GM12878 (cell line): ENCODE measurements around the gene TRUB2. TPM values are rescaled to one million over a fixed set of nuclear protein-coding genes. Genes with fewer than 3 reads are reported as not detected.
A peak's percentile ranks its signal among the peaks of the same experiment; 100 is the strongest.

Experiments
- ATAC-seq: fragments of 200-7000 bp; cut with Tn5 transposase; 3 replicates; pipeline ENCODE4 v1.9.1; 2020; ENCODE audit warnings: mild to moderate bottlenecking, moderate library complexity
- BruUV-seq: library from RNA; stranded (reverse); fragments of 400-500 nt; replicated peaks from 2 replicates; lab custom pipeline; 2021; lab: Mats Ljungman, UMichigan
- CTCF ChIA-PET: fragments of 300-600 bp; sonication (Branson Sonifier 250); formaldehyde crosslinking; extraction: SDS; loops from one replicate; lab custom pipeline; 2021; ENCODE audit warnings: inconsistent platforms; lab: Yijun Ruan, JAX
- POLR2A ChIA-PET: fragments of 350-600 bp; formaldehyde crosslinking; extraction: SDS; loops from one replicate; lab custom pipeline; 2021; ENCODE audit warnings: inconsistent platforms; lab: Charles Lee
- RAD21 ChIA-PET: fragments of 300-600 bp; sonication (Branson Sonifier 250); formaldehyde crosslinking; loops from one replicate; lab custom pipeline; 2023; ENCODE audit warnings: antibody characterized with exemption; ENCODE audit not compliant: unreplicated experiment; lab: Charles Lee
- SMC1A ChIA-PET: fragments of 300-600 bp; sonication (Branson Sonifier 250); formaldehyde crosslinking; loops from one replicate; lab custom pipeline; 2023; ENCODE audit not compliant: unreplicated experiment, uncharacterized antibody; lab: Charles Lee
- DNase-seq: peaks from one replicate; pipeline ENCODE4 v3.0.0-alpha.2; 2011; ENCODE audit warnings: low read depth, low spot score
- FAIRE-seq: peaks from 3 replicates; lab custom pipeline; 2011; peaks lifted over from hg19 to GRCh38; lab: Jason Lieb, UNC
- H2AFZ ChIP-seq: 2 replicates; pipeline ENCODE4 v1.6.0; 2011; ENCODE audit warnings: low read depth, low read length, control low read depth; ENCODE audit not compliant: control insufficient read depth
- H3K27ac ChIP-seq: 2 replicates; pipeline ENCODE4 v1.5.1; 2011; ENCODE audit warnings: control low read depth; ENCODE audit not compliant: control insufficient read depth, insufficient read depth
- H3K27me3 ChIP-seq, 2 experiments: replicated peaks in 1 of 2; 2 replicates each; pipeline versions ENCODE4 v1.6.0 to v1.6.1; 2011; ENCODE audit warnings: low read length in 1 of 2; ENCODE audit not compliant: control insufficient read depth in 2 of 2, insufficient read depth in 2 of 2
- H3K36me3 ChIP-seq, 2 experiments: 2 replicates each; pipeline ENCODE4 v1.5.1; 2011; ENCODE audit warnings: low read length in 1 of 2; ENCODE audit not compliant: control insufficient read depth in 2 of 2, insufficient read depth in 2 of 2
- H3K4me1 ChIP-seq: 2 replicates; pipeline ENCODE4 v1.6.1; 2011; ENCODE audit warnings: mild to moderate bottlenecking, low read length, moderate library complexity, mixed read lengths; ENCODE audit not compliant: control insufficient read depth, insufficient read depth
- H3K4me2 ChIP-seq: 2 replicates; pipeline ENCODE4 v1.6.0; 2011; ENCODE audit warnings: control low read depth; ENCODE audit not compliant: control insufficient read depth, insufficient read depth
- H3K4me3 ChIP-seq: fragments of 200-600 bp; sonication (generic); 2 replicates; pipeline ENCODE4 v1.5.1; 2016
- H3K79me2 ChIP-seq: 2 replicates; pipeline ENCODE4 v1.6.0; 2011; ENCODE audit warnings: low read length; ENCODE audit not compliant: control insufficient read depth, insufficient read depth
- H3K9ac ChIP-seq: 2 replicates; pipeline ENCODE4 v1.8.0; 2011; ENCODE audit warnings: low read length, control low read depth, mixed read lengths; ENCODE audit not compliant: control insufficient read depth, insufficient read depth
- H3K9me3 ChIP-seq: replicated peaks from 3 replicates; pipeline ENCODE4 v1.5.1; 2011; ENCODE audit warnings: mild to moderate bottlenecking, low read length; ENCODE audit not compliant: control insufficient read depth, insufficient read depth
- H4K20me1 ChIP-seq: 2 replicates; pipeline ENCODE4 v1.6.0; 2011; ENCODE audit not compliant: control insufficient read depth, insufficient read depth
- DPF2 ChIP-seq: fragments of 450-650 bp; IDR thresholded peaks from 2 replicates; pipeline ENCODE4 v1.6.1; 2017; ENCODE audit warnings: mild to moderate bottlenecking
- GATAD2B ChIP-seq: fragments of 450-650 bp; conservative IDR thresholded peaks from 2 replicates; pipeline ENCODE4 v1.6.1; 2017; ENCODE audit warnings: low read depth, mild to moderate bottlenecking, moderate library complexity
- JUND ChIP-seq: IDR thresholded peaks from 2 replicates; pipeline ENCODE4 v1.6.1; 2012; ENCODE audit warnings: low read depth, mild to moderate bottlenecking, low read length, improper control_type of control experiment, moderate library complexity
- KAT2A ChIP-seq: conservative IDR thresholded peaks from 2 replicates; pipeline ENCODE4 v1.6.1; 2011; ENCODE audit warnings: low read depth, low read length; ENCODE audit not compliant: control insufficient read depth
- MTA3 ChIP-seq: IDR thresholded peaks from 2 replicates; pipeline ENCODE4 v1.6.1; 2012; ENCODE audit warnings: low read length, inconsistent platforms, borderline replicate concordance
- NFYB ChIP-seq: IDR thresholded peaks from 2 replicates; pipeline ENCODE4 v1.6.1; 2011; ENCODE audit warnings: low read depth, mild to moderate bottlenecking, low read length, improper control_type of control experiment, moderate library complexity; ENCODE audit not compliant: insufficient read depth
- NR2C1 ChIP-seq: fragments of 450-650 bp; IDR thresholded peaks from 2 replicates; pipeline ENCODE4 v1.6.1; 2017; ENCODE audit warnings: antibody characterized with exemption, mild to moderate bottlenecking, moderate library complexity
- NRF1 ChIP-seq: conservative IDR thresholded peaks from 2 replicates; pipeline ENCODE4 v1.6.1; 2011; ENCODE audit warnings: mild to moderate bottlenecking, low read depth, low read length, improper control_type of control experiment
- POLR2AphosphoS5 ChIP-seq: IDR thresholded peaks from 2 replicates; pipeline ENCODE4 v1.6.1; 2011; ENCODE audit warnings: mild to moderate bottlenecking, low read length, inconsistent platforms
- SMAD1 ChIP-seq: fragments of 450-650 bp; IDR thresholded peaks from 2 replicates; pipeline ENCODE4 v1.6.1; 2018; ENCODE audit warnings: mild to moderate bottlenecking, low read depth; ENCODE audit not compliant: partially characterized antibody
- YY1 ChIP-seq: IDR thresholded peaks from 2 replicates; pipeline ENCODE4 v1.6.1; 2011; ENCODE audit warnings: low read depth, mild to moderate bottlenecking, low read length
- WGBS: methylation state at CpG from one replicate; pipeline ENCODE4 v1.1.6; 2016; ENCODE audit warnings: low lambda C conversion rate; ENCODE audit not compliant: insufficient replicate concordance, insufficient coverage; ENCODE audit errors: missing lambda C conversion rate; 5-methylcytosine and 5-hydroxymethylcytosine counted together
- in situ Hi-C: fragments of 300-500 bp; cut with MboI; formaldehyde crosslinking; loops from 9 replicates; pipeline ENCODE4 v1.14.3; 2018; ENCODE audit warnings: mixed read lengths
- intact Hi-C: fragments of 100-400 bp; cut with micrococcal nuclease; formaldehyde crosslinking; loops from one replicate; pipeline ENCODE4 v1.14.2; 2022; ENCODE audit not compliant: unreplicated experiment
- polyA plus RNA-seq, 11 experiments: library from polyadenylated mRNA; depleted of rRNA in 4 of 11; unstranded in 6 of 11; stranded (reverse) in 5 of 11; fragments of >200 nt; fragmentation: Nextera tagmentation in 4 of 11; fragmentation: Illumina TruSeq in 1 of 11; extraction: Ambion mirVana in 4 of 11; extraction: Trizol in 1 of 11; gene quantifications; 1 replicate in 1 of 11; 2 replicates in 10 of 11; pipeline versions ENCODE4 v1.2.1 to v1.2.3, GENCODE V29; 2011 to 2016; ENCODE audit warnings: inconsistent platforms in 2 of 11, missing spikeins in 2 of 11, low read depth in 1 of 11
- total RNA-seq, 4 experiments: library from RNA; depleted of rRNA in 3 of 4; stranded (reverse); fragments of >200 nt in 3 of 4; fragmentation: Illumina TruSeq in 1 of 4; extraction: Trizol in 1 of 4; gene quantifications; 2 replicates each; pipeline versions ENCODE4 v1.2.1 to v1.2.3, GENCODE V29; 2013 to 2021
- TF ChIP-seq, protein P1 (sequence below): fragments of 450-650 bp; IDR thresholded peaks from 2 replicates; pipeline ENCODE4 v1.6.1; 2018; ENCODE audit warnings: borderline replicate concordance, mild to moderate bottlenecking; ENCODE audit not compliant: partially characterized antibody
- TF ChIP-seq, protein P2 (sequence below): fragments of 450-650 bp; formaldehyde crosslinking; IDR thresholded peaks from 2 replicates; pipeline ENCODE4 v1.4.0; 2020; ENCODE audit warnings: mild to moderate bottlenecking, moderate library complexity

TRUB2 gene
- total and polyA plus RNA-seq, 10 of the 15 experiments (the other 5 are each of a cell fraction or from before 2014, with no cell fraction given), result 2.8 to 70.5 (median 37.2) TPM

DNA sequence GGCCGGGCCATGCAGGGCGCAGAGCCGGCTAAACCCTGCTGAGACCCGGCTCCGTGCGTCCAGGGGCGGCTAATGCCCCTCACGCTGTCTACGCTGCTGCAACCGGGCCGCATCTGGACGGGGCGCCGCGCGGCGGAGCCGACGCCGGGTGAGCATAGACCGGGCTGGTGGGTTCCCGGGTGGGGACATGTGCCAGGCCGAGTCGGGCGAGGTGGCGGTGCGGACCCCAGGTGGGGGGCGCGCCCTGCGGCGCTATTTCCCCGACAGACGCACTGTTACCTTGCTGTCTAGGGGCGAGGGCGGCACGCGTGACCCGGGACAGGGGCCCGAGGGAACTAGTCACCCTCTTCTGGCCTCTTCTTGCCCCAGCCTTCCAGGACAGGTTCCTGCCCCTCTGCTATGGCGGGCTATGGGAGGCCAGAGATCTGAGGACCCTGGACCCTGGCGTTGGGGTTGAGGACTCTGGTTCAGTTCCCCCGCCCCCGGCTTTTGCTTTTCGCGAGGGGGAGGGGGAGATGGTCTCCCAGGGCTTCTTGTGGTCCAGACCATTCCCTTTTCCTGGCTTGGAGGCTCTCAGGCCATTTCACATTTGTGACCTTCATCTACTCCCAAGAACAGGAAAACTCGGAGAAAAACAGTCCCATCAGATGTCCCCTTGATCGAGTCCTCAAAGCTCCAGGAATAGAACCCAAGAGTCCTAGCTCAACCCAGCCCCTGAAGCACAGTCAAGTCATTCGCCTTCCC lies 18.6 kb upstream of the TRUB2 start (continued):
- TF ChIP-seq, protein P1, sequence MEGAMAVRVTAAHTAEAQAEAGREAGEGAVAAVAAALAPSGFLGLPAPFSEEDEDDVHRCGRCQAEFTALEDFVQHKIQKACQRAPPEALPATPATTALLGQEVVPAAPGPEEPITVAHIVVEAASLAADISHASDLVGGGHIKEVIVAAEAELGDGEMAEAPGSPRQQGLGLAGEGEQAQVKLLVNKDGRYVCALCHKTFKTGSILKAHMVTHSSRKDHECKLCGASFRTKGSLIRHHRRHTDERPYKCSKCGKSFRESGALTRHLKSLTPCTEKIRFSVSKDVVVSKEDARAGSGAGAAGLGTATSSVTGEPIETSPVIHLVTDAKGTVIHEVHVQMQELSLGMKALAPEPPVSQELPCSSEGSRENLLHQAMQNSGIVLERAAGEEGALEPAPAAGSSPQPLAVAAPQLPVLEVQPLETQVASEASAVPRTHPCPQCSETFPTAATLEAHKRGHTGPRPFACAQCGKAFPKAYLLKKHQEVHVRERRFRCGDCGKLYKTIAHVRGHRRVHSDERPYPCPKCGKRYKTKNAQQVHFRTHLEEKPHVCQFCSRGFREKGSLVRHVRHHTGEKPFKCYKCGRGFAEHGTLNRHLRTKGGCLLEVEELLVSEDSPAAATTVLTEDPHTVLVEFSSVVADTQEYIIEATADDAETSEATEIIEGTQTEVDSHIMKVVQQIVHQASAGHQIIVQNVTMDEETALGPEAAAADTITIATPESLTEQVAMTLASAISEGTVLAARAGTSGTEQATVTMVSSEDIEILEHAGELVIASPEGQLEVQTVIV, result no peak

DNA sequence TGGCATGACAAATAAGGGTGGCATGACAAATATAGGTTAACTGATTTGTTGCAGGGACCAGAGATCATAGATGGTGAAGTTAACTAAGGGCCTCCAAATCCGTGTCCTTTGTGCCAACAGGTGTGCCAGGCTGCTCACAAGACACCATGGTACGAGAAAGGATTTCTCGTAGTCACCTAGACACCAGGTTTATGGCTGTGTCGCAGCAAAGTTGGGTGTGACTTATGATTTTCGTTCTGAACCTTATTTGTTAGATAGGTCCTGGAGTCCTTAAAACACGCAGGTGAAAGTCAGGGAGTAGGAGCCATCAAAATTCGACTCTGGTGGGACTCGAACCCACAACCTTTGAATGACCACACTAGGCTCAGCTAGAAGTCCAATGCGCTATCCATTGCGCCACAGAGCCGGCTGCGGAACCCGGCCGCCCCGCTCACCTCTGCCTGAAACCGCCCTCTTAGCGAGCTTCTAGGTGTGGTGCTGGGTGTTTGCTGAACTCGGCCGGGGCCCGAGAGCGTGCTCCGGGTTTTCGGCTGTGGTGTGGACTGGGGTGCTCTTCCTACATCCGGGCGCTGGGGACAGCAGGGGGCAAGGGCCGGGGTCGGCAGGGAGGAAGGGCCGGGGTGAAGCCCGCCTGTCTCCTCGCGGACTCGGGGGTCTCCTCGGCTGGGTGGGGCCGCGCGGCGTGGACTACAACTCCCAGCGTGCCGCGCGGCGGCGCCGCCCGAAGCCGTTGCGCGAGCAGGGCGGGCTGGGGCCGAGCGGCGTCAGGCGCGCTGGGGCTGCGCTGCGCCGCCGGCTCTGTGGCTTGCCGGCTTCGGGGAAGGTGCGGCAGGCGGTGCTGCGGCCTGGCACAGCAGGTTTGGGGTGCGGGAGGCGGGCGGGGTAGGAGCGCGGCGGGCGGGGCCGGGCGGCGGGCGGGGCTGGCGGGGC lies 17.8 kb upstream of the TRUB2 start, which contains the start of gene SLC27A4:
SLC27A4 (plus strand) TSS at position 767 of the 930 bp plus-strand sequence. CDS start 2,606 bp downstream, outside the sequence.
- ChIA-PET RAD21 (no interaction called here), CTCF (interaction anchor here (0.6 to 2.1 kb wide), 5 partner anchors 16 to 45 kb away, joined by 3 to 8 read pairs (median 3); no protein-coding TSS in a partner anchor), POLR2A (interaction anchor here (1.4 kb wide), 1 partner anchor 19 kb away, joined by 3 read pairs; no protein-coding TSS in a partner anchor), SMC1A (interaction anchor here (1.6 kb wide), 1 partner anchor 45 kb away, joined by 3 read pairs; no protein-coding TSS in a partner anchor)
- peak; percentile 91 for ATAC-seq
- Histone ChIP-seq H3K9me3 (no peaks in the 10 kb centered on the region), H3K4me3 (peak within 1 kb of the TSS; percentile 87), H3K27me3 (no peaks in the 10 kb centered on the region), H3K4me1 (no peaks in the 10 kb centered on the region), H4K20me1 (no peaks in the 10 kb centered on the region), H3K4me2 (peak within 1 kb of the TSS; percentile 74), H3K79me2 (no peaks in the 10 kb centered on the region), H2AFZ (peak within 1 kb of the TSS; percentile 87), H3K27ac (peak within 1 kb of the TSS; percentile 24; the same call in 1 of the 2 replicates), H3K9ac (peak within 1 kb of the TSS; percentile 55), H3K36me3 (peaks cover 0 to under 1% of the 10 kb centered on the region in 2 experiments; a peak in 2 of 4 replicates)
- no TSS peak for BruUV-seq
- in situ Hi-C loops, result no loop called here
- DNase-seq, result peak; percentile 61
- intact Hi-C loops, result loop anchor here (1.0 to 5.0 kb wide), 2 partner anchors 18 to 213 kb away; partner anchors contain the start of genes COQ4, PTGES2 and TRUB2
- WGBS, result 3% methylated on average over 54 of the region's 75 CpGs
- peak; percentile 79 for FAIRE-seq
- TF ChIP-seq NR2C1 (peak; percentile 41; the same call in 1 of the 2 replicates), GATAD2B (peak; percentile 71; the same call in 1 of the 2 replicates), MTA3 (no peak), JUND (no peak), KAT2A (no peak), NFYB (no peak), NRF1 (peak; percentile 44), POLR2AphosphoS5 (no peak), SMAD1 (no peak), DPF2 (0 out of 2 replicates have a peak, but pooled peaks have one; percentile 11), YY1 (peak; percentile 72)
- TF ChIP-seq, protein P2, sequence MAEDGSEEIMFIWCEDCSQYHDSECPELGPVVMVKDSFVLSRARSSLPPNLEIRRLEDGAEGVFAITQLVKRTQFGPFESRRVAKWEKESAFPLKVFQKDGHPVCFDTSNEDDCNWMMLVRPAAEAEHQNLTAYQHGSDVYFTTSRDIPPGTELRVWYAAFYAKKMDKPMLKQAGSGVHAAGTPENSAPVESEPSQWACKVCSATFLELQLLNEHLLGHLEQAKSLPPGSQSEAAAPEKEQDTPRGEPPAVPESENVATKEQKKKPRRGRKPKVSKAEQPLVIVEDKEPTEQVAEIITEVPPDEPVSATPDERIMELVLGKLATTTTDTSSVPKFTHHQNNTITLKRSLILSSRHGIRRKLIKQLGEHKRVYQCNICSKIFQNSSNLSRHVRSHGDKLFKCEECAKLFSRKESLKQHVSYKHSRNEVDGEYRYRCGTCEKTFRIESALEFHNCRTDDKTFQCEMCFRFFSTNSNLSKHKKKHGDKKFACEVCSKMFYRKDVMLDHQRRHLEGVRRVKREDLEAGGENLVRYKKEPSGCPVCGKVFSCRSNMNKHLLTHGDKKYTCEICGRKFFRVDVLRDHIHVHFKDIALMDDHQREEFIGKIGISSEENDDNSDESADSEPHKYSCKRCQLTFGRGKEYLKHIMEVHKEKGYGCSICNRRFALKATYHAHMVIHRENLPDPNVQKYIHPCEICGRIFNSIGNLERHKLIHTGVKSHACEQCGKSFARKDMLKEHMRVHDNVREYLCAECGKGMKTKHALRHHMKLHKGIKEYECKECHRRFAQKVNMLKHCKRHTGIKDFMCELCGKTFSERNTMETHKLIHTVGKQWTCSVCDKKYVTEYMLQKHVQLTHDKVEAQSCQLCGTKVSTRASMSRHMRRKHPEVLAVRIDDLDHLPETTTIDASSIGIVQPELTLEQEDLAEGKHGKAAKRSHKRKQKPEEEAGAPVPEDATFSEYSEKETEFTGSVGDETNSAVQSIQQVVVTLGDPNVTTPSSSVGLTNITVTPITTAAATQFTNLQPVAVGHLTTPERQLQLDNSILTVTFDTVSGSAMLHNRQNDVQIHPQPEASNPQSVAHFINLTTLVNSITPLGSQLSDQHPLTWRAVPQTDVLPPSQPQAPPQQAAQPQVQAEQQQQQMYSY (CRISPR knock-in tag), result no peak
